Keratinocyte (primary cell): ENCODE data around the gene FST. TPM values are rescaled to one million over a fixed set of nuclear protein-coding genes. Genes with fewer than 3 reads are reported as not detected.
A peak's percentile ranks its signal among the peaks of the same experiment; 100 is the strongest.

Source experiments
- DNase-seq: peaks from one replicate; pipeline ENCODE4 v3.0.0-alpha.2; 2011; ENCODE audit warnings: low read depth, missing footprints, low spot score
- FAIRE-seq: peaks from 2 replicates; lab custom pipeline; 2011; peaks lifted over from hg19 to GRCh38; lab: Jason Lieb, UNC
- H2AFZ ChIP-seq: 2 replicates; pipeline ENCODE4 v1.6.0; 2012; ENCODE audit warnings: low read length, control low read depth, inconsistent platforms; ENCODE audit not compliant: control insufficient read depth
- H3K27ac ChIP-seq: 2 replicates; pipeline ENCODE4 v1.5.1; 2011; ENCODE audit warnings: low read length; ENCODE audit not compliant: control insufficient read depth, insufficient read depth
- H3K27me3 ChIP-seq: 3 replicates; pipeline ENCODE4 v1.6.0; 2011; ENCODE audit warnings: low read length; ENCODE audit not compliant: control insufficient read depth, insufficient read depth; ENCODE audit errors: extremely low read depth
- H3K36me3 ChIP-seq, 2 experiments: 2 replicates in 1 of 2; 3 replicates in 1 of 2; pipeline ENCODE4 v1.5.1; 2011; ENCODE audit warnings: low read length in 2 of 2, mild to moderate bottlenecking in 1 of 2; ENCODE audit not compliant: control insufficient read depth in 2 of 2, insufficient read depth in 2 of 2; ENCODE audit errors: extremely low read depth in 1 of 2
- H3K4me1 ChIP-seq: 3 replicates; pipeline ENCODE4 v1.5.1; 2011; ENCODE audit warnings: low read length; ENCODE audit not compliant: control insufficient read depth, insufficient read depth; ENCODE audit errors: extremely low read depth
- H3K4me2 ChIP-seq: 3 replicates; pipeline ENCODE4 v1.6.0; 2011; ENCODE audit warnings: low read depth, low read length; ENCODE audit not compliant: control insufficient read depth, insufficient read depth; ENCODE audit errors: extremely low read depth
- H3K4me3 ChIP-seq, 3 experiments: fragments of 200-600 bp in 1 of 3; sonication (generic) in 1 of 3; 2 replicates in 2 of 3; 3 replicates in 1 of 3; pipeline ENCODE4 v1.5.1; 2011 to 2016; ENCODE audit warnings: low read length in 3 of 3, mild to moderate bottlenecking in 3 of 3, control low read depth in 2 of 3, inconsistent platforms in 1 of 3, low read depth in 1 of 3, mixed read lengths in 1 of 3, mixed run types in 1 of 3, moderate library complexity in 1 of 3; ENCODE audit not compliant: control insufficient read depth in 2 of 3, insufficient read depth in 2 of 3; ENCODE audit errors: extremely low read depth in 1 of 3
- H3K79me2 ChIP-seq: 2 replicates; pipeline ENCODE4 v1.6.0; 2012; ENCODE audit warnings: low read length; ENCODE audit not compliant: control insufficient read depth, insufficient read depth
- H3K9ac ChIP-seq: 3 replicates; pipeline ENCODE4 v1.6.0; 2011; ENCODE audit warnings: low read length; ENCODE audit not compliant: control insufficient read depth, insufficient read depth; ENCODE audit errors: extremely low read depth
- H3K9me1 ChIP-seq: 3 replicates; pipeline ENCODE4 v1.6.0; 2011; ENCODE audit warnings: low read length; ENCODE audit not compliant: control insufficient read depth, insufficient read depth; ENCODE audit errors: extremely low read depth
- H3K9me3 ChIP-seq: 2 replicates; pipeline ENCODE4 v1.5.1; 2012; ENCODE audit warnings: low read depth, low read length; ENCODE audit not compliant: control insufficient read depth
- H4K20me1 ChIP-seq: 3 replicates; pipeline ENCODE4 v1.6.0; 2011; ENCODE audit warnings: low read length; ENCODE audit not compliant: control insufficient read depth, insufficient read depth; ENCODE audit errors: extremely low read depth
- CTCF ChIP-seq, 3 experiments: IDR thresholded peaks in 1 of 3; conservative IDR thresholded peaks in 1 of 3; optimal IDR thresholded peaks in 1 of 3; 2 replicates in 2 of 3; 3 replicates in 1 of 3; pipeline versions ENCODE3 to v1.5.1; 2011; ENCODE audit warnings: low read length in 3 of 3, mild to moderate bottlenecking in 3 of 3, moderate library complexity in 2 of 3, control low read depth in 1 of 3, inconsistent platforms in 1 of 3; ENCODE audit not compliant: insufficient read depth in 2 of 3; ENCODE audit errors: extremely low read depth in 1 of 3
- EZH2 ChIP-seq: IDR thresholded peaks from one replicate; pipeline ENCODE4 v1.6.1; 2012; ENCODE audit warnings: inconsistent platforms, mild to moderate bottlenecking, low read length, moderate library complexity
- dilution Hi-C: fragments of 300-500 bp; cut with MboI; formaldehyde crosslinking; loops from one replicate; pipeline ENCODE4 v1.7.0; 2020; ENCODE audit warnings: low sequenced_read_pairs; ENCODE audit not compliant: extremely low pct_ligation_motif_present
- polyA plus RNA-seq, 5 experiments: library from polyadenylated mRNA; depleted of rRNA in 3 of 5; stranded (reverse) in 3 of 5; stranded (forward) in 1 of 5; unstranded in 1 of 5; fragments of >200 nt; gene quantifications; 1 replicate in 1 of 5; 2 replicates in 3 of 5; 3 replicates in 1 of 5; pipeline versions ENCODE4 v1.2.1 to v1.2.3, GENCODE V29; 2011 to 2012; ENCODE audit warnings: missing spikeins in 2 of 5, low read depth in 1 of 5, low replicate concordance in 1 of 5

FST gene
- polyA plus RNA-seq, 1 donor (not counting 4 experiments of a cell fraction or from before 2014, with no cell fraction given), result 276 TPM

GRCh38 chr5:53472279-53472678 is 8.2 kb upstream of the FST start:
- Histone ChIP-seq H3K27me3 (no peaks in the 10 kb centered on the region), H3K4me3 (no peak overlapping the region), H3K79me2 (no peaks in the 10 kb centered on the region), H2AFZ (no peak overlapping the region), H4K20me1 (no peaks in the 10 kb centered on the region), H3K27ac (peak overlapping the region; percentile 16), H3K4me1 (peaks cover 42% of the 10 kb centered on the region), H3K9ac (no peak overlapping the region), H3K9me1 (no peaks in the 10 kb centered on the region), H3K9me3 (no peaks in the 10 kb centered on the region), H3K36me3 (no peaks in the 10 kb centered on the region), H3K4me2 (peak overlapping the region; percentile 32)
- DNase-seq, result no peak
- dilution Hi-C loops, result no loop called here
- FAIRE-seq, result peak; percentile 73
- no peak for TF ChIP-seq CTCF (optimal IDR thresholded peaks at IDR 0.05 in 1 of 3, IDR thresholded peaks at IDR 0.05 in 1 of 3, conservative IDR thresholded peaks at IDR 0.05 in 1 of 3; ENCODE audit: extremely low read depth in 1 of 3, insufficient read depth in 2 of 3, low read length in 3 of 3)
- TF ChIP-seq EZH2, result no peak

GRCh38 chr5:53472720-53473510 is 7.5 kb upstream of the FST start:
- no peak overlapping the region for H2AFZ ChIP-seq
- no peak overlapping the region for H3K9ac ChIP-seq
- DNase-seq (no peak), FAIRE-seq (no peak)
- H3K9me1 ChIP-seq, result no peaks in the 10 kb centered on the region
- H3K9me3 ChIP-seq, result no peaks in the 10 kb centered on the region
- no peak overlapping the region for H3K27ac ChIP-seq
- dilution Hi-C loops, result no loop called here
- TF ChIP-seq EZH2 (no peak), CTCF (optimal IDR thresholded peaks at IDR 0.05 in 1 of 3, IDR thresholded peaks at IDR 0.05 in 1 of 3, conservative IDR thresholded peaks at IDR 0.05 in 1 of 3; ENCODE audit: extremely low read depth in 1 of 3, insufficient read depth in 2 of 3, low read length in 3 of 3) (no peak)
- H3K4me1 ChIP-seq, result peaks cover 42% of the 10 kb centered on the region
- no peaks in the 10 kb centered on the region for H3K27me3 ChIP-seq
- H3K4me2 ChIP-seq, result no peak overlapping the region
- no peaks in the 10 kb centered on the region for H3K36me3 ChIP-seq
- H4K20me1 ChIP-seq, result no peaks in the 10 kb centered on the region
- no peaks in the 10 kb centered on the region for H3K79me2 ChIP-seq
- H3K4me3 ChIP-seq, result no peak overlapping the region
